ENCODE data around the gene CEMIP.

The CEMIP gene

GRCh38 chr15:80878242-80878866, 99.2 kb downstream of the CEMIP start:
- H3K36me3 ChIP-seq (ENCODE audit: control insufficient read depth in 1 of 2, insufficient read depth in 2 of 2, low read length in 2 of 2): no peaks in the 10 kb centered on the region
- H3K27me3 ChIP-seq (ENCODE audit: low read depth, low read length): no peaks in the 10 kb centered on the region
- no peak overlapping the region for H3K4me3 ChIP-seq (ENCODE audit: low read depth in 1 of 2, low read length in 2 of 2)
- H3K9me3 ChIP-seq (ENCODE audit: control insufficient read depth in 1 of 2, low read length in 2 of 2): no peaks in the 10 kb centered on the region
- H3K27ac ChIP-seq (ENCODE audit: low read length): no peak overlapping the region
- H3K4me1 ChIP-seq (ENCODE audit: control insufficient read depth in 1 of 2, insufficient read depth in 2 of 2, low read length in 2 of 2): peaks cover 0 to 5% of the 10 kb centered on the region in 2 donors

DNA sequence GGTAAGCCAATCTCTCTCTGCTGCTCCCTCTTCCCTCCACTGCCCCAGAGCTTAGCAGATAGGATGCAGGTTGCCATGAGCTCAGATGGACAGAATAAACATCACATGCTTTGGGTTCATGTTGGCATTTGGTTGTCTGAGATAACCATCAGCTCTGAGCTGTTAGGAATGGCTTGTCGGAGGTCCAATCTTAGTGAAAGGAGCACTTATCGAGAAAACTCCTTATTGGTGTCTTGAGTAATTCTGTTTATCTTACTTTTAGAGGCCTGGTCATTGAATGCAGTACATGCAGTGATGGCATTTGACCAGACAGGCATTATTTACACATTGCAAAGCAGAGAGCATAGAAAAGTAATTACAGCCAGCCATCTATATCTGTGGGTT, 99.7 kb downstream of the CEMIP start:
- no peak overlapping the region for H3K4me3 ChIP-seq (ENCODE audit: low read depth in 1 of 2, low read length in 2 of 2)
- H3K9me3 ChIP-seq (ENCODE audit: control insufficient read depth in 1 of 2, low read length in 2 of 2): no peaks in the 10 kb centered on the region
- H3K27me3 ChIP-seq (ENCODE audit: low read depth, low read length): no peaks in the 10 kb centered on the region
- H3K27ac ChIP-seq (ENCODE audit: low read length): no peak overlapping the region
- no peaks in the 10 kb centered on the region for H3K36me3 ChIP-seq (ENCODE audit: control insufficient read depth in 1 of 2, insufficient read depth in 2 of 2, low read length in 2 of 2)
- peaks cover 0 to under 1% of the 10 kb centered on the region in 2 donors for H3K4me1 ChIP-seq (ENCODE audit: control insufficient read depth in 1 of 2, insufficient read depth in 2 of 2, low read length in 2 of 2)

DNA sequence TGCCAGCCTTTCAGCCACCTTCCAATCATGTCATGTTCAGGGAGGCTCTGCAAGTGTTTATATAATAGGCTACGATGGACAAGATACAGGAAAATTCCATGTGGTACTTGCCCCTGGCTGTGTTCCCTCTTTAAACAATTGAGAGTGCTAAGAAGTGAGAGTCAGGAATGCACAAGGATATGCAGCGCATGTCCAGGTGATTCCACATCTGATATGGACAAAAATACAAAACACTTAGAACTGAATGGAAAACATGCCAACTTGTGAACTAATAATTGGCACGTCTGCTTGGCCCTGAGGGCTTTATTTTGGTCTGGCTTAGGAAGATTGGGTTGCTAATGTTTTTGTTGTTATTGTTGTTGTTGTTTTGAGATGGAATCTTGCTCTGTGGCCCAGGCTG, 100.9 kb downstream of the CEMIP start:
- H3K36me3 ChIP-seq (ENCODE audit: control insufficient read depth in 1 of 2, insufficient read depth in 2 of 2, low read length in 2 of 2): no peaks in the 10 kb centered on the region
- H3K4me3 ChIP-seq (ENCODE audit: low read depth in 1 of 2, low read length in 2 of 2): no peak overlapping the region

GRCh38 chr15:80883641-80884040, 104.5 kb downstream of the CEMIP start:
- Histone ChIP-seq H3K4me3 (ENCODE audit: low read depth in 1 of 2, low read length in 2 of 2) (no peak overlapping the region), H3K9me3 (ENCODE audit: control insufficient read depth in 1 of 2, low read length in 2 of 2) (no peaks in the 10 kb centered on the region), H3K36me3 (ENCODE audit: control insufficient read depth in 1 of 2, insufficient read depth in 2 of 2, low read length in 2 of 2) (no peaks in the 10 kb centered on the region), H3K4me1 (ENCODE audit: control insufficient read depth in 1 of 2, insufficient read depth in 2 of 2, low read length in 2 of 2) (no peaks in the 10 kb centered on the region), H3K27ac (ENCODE audit: low read length) (no peak overlapping the region), H3K27me3 (ENCODE audit: low read depth, low read length) (no peaks in the 10 kb centered on the region)

More for the DNA sequence above, 100.9 kb downstream of the CEMIP start:
- Histone ChIP-seq H3K27ac (ENCODE audit: low read length) (no peak overlapping the region), H3K9me3 (ENCODE audit: control insufficient read depth in 1 of 2, low read length in 2 of 2) (no peaks in the 10 kb centered on the region), H3K4me1 (ENCODE audit: control insufficient read depth in 1 of 2, insufficient read depth in 2 of 2, low read length in 2 of 2) (no peaks in the 10 kb centered on the region), H3K27me3 (ENCODE audit: low read depth, low read length) (no peaks in the 10 kb centered on the region)

DNA sequence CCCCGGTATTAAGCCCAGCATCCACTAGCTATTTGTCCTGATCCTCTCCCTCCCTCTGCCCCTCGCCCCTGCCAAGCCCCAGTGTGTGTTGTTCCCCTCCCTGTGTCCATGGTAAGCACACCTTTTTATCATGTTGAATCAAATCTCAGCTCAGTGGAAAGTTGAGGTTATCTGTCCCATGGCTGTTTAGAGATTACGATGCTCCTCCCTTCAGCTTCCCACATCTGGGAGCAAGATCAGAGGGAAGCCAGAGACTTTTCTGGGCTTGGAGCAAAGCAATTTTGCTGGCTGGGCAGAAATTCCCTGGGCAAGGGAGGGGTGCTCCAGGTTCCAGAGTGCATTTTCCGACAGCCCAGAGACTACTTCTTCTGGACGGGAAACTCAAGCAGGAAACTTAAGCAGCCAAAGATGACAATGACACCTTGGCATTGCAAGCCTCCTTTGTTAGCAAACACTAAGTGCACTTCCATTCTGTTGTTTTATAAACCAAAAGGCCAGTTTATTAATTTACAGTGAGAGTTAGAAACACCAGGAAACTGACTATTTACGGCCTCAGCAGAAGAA, 105.9 kb downstream of the CEMIP start:
- Histone ChIP-seq H3K4me3 (ENCODE audit: low read depth in 1 of 2, low read length in 2 of 2) (no peak overlapping the region), H3K36me3 (ENCODE audit: control insufficient read depth in 1 of 2, insufficient read depth in 2 of 2, low read length in 2 of 2) (no peaks in the 10 kb centered on the region), H3K9me3 (ENCODE audit: control insufficient read depth in 1 of 2, low read length in 2 of 2) (no peaks in the 10 kb centered on the region), H3K27me3 (ENCODE audit: low read depth, low read length) (no peaks in the 10 kb centered on the region), H3K27ac (ENCODE audit: low read length) (no peak overlapping the region), H3K4me1 (ENCODE audit: control insufficient read depth in 1 of 2, insufficient read depth in 2 of 2, low read length in 2 of 2) (no peaks in the 10 kb centered on the region)

- Histone ChIP-seq H3K4me1 (ENCODE audit: control insufficient read depth in 1 of 2, insufficient read depth in 2 of 2, low read length in 2 of 2) (no peaks in the 10 kb centered on the region), H3K27me3 (ENCODE audit: low read depth, low read length) (no peaks in the 10 kb centered on the region), H3K4me3 (ENCODE audit: low read depth in 1 of 2, low read length in 2 of 2) (no peak overlapping the region), H3K27ac (ENCODE audit: low read length) (no peak overlapping the region), H3K9me3 (ENCODE audit: control insufficient read depth in 1 of 2, low read length in 2 of 2) (no peaks in the 10 kb centered on the region), H3K36me3 (ENCODE audit: control insufficient read depth in 1 of 2, insufficient read depth in 2 of 2, low read length in 2 of 2) (peaks cover 0 to 5% of the 10 kb centered on the region in 2 donors)
Observed at GRCh38 chr15:80887148-80887547, 108.0 kb downstream of the CEMIP start.

- Histone ChIP-seq H3K27me3 (ENCODE audit: low read depth, low read length) (no peaks in the 10 kb centered on the region), H3K27ac (ENCODE audit: low read length) (no peak overlapping the region), H3K36me3 (ENCODE audit: control insufficient read depth in 1 of 2, insufficient read depth in 2 of 2, low read length in 2 of 2) (peaks cover 0 to 6% of the 10 kb centered on the region in 2 donors), H3K4me1 (ENCODE audit: control insufficient read depth in 1 of 2, insufficient read depth in 2 of 2, low read length in 2 of 2) (no peaks in the 10 kb centered on the region), H3K9me3 (ENCODE audit: control insufficient read depth in 1 of 2, low read length in 2 of 2) (no peaks in the 10 kb centered on the region), H3K4me3 (ENCODE audit: low read depth in 1 of 2, low read length in 2 of 2) (no peak overlapping the region)
Observed at GRCh38 chr15:80888846-80889245, 109.7 kb downstream of the CEMIP start.

- H3K27me3 ChIP-seq (ENCODE audit: low read depth, low read length): no peaks in the 10 kb centered on the region
- no peak overlapping the region for H3K4me3 ChIP-seq (ENCODE audit: low read depth in 1 of 2, low read length in 2 of 2)
- H3K9me3 ChIP-seq (ENCODE audit: control insufficient read depth in 1 of 2, low read length in 2 of 2): no peaks in the 10 kb centered on the region
- peaks cover 0 to 6% of the 10 kb centered on the region in 2 donors for H3K36me3 ChIP-seq (ENCODE audit: control insufficient read depth in 1 of 2, insufficient read depth in 2 of 2, low read length in 2 of 2)
- no peak overlapping the region for H3K27ac ChIP-seq (ENCODE audit: low read length)
- H3K4me1 ChIP-seq (ENCODE audit: control insufficient read depth in 1 of 2, insufficient read depth in 2 of 2, low read length in 2 of 2): no peaks in the 10 kb centered on the region
Observed at GRCh38 chr15:80890341-80891005, 111.3 kb downstream of the CEMIP start.

DNA sequence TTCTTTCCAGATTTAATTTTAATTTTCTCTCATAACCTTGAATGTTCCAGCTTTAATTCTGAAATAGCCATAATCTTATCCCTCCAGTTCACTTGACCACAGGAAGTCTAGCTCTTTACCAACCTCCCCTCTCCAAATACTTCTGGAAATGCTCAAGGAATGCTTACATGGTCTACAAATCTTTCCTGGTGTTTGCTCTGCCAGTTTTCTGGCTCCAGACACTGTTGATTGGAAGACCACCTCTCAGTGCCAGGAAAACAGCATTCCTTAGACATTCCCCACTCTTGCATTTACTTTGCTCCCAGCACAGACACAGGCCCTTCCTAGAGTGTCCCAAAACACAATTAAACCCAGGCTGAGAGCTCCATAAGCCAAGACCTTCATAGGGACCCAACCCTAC, 111.8 kb downstream of the CEMIP start:
- Histone ChIP-seq H3K9me3 (ENCODE audit: control insufficient read depth in 1 of 2, low read length in 2 of 2) (no peaks in the 10 kb centered on the region), H3K36me3 (ENCODE audit: control insufficient read depth in 1 of 2, insufficient read depth in 2 of 2, low read length in 2 of 2) (peaks cover 0 to 10% of the 10 kb centered on the region in 2 donors), H3K27me3 (ENCODE audit: low read depth, low read length) (no peaks in the 10 kb centered on the region), H3K4me3 (ENCODE audit: low read depth in 1 of 2, low read length in 2 of 2) (no peak overlapping the region), H3K27ac (ENCODE audit: low read length) (no peak overlapping the region), H3K4me1 (ENCODE audit: control insufficient read depth in 1 of 2, insufficient read depth in 2 of 2, low read length in 2 of 2) (no peaks in the 10 kb centered on the region)

GRCh38 chr15:80892414-80892813, 113.2 kb downstream of the CEMIP start:
- Histone ChIP-seq H3K36me3 (ENCODE audit: control insufficient read depth in 1 of 2, insufficient read depth in 2 of 2, low read length in 2 of 2) (peaks cover 0 to 18% of the 10 kb centered on the region in 2 donors), H3K4me3 (ENCODE audit: low read depth in 1 of 2, low read length in 2 of 2) (no peak overlapping the region), H3K27ac (ENCODE audit: low read length) (no peak overlapping the region), H3K27me3 (ENCODE audit: low read depth, low read length) (no peaks in the 10 kb centered on the region), H3K4me1 (ENCODE audit: control insufficient read depth in 1 of 2, insufficient read depth in 2 of 2, low read length in 2 of 2) (no peaks in the 10 kb centered on the region), H3K9me3 (ENCODE audit: control insufficient read depth in 1 of 2, low read length in 2 of 2) (peaks cover 3 to 4% of the 10 kb centered on the region in 2 donors)

DNA sequence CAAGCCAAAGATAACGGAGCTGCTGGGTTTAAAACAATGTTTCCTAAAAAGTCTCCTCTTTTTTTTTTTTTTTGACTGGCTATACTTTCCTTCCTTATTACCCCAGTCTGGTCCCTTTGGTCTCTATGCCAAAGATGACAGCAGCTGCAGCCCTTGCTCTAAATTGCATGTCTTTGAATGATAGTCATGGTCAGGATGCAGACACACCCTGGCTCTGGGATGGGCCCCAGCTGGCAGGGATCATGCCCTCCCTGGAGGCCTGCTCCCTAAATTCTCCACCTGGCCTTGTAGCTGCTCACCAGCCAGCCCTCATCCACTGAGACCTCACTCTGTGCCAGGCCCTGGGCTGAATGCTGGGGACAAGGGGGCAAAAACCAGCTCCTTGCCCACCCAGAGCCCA, 114.6 kb downstream of the CEMIP start:
- H3K36me3 ChIP-seq (ENCODE audit: control insufficient read depth in 1 of 2, insufficient read depth in 2 of 2, low read length in 2 of 2): peaks cover 0 to 18% of the 10 kb centered on the region in 2 donors
- H3K9me3 ChIP-seq (ENCODE audit: control insufficient read depth in 1 of 2, low read length in 2 of 2): peaks cover 3 to 4% of the 10 kb centered on the region in 2 donors
- no peaks in the 10 kb centered on the region for H3K27me3 ChIP-seq (ENCODE audit: low read depth, low read length)
- H3K27ac ChIP-seq (ENCODE audit: low read length): no peak overlapping the region
- no peak overlapping the region for H3K4me3 ChIP-seq (ENCODE audit: low read depth in 1 of 2, low read length in 2 of 2)
- no peaks in the 10 kb centered on the region for H3K4me1 ChIP-seq (ENCODE audit: control insufficient read depth in 1 of 2, insufficient read depth in 2 of 2, low read length in 2 of 2)
